Thyroid gland (tissue), 4 donors: ENCODE results near the gene ASXL1.

Experiments used
- POLR2A ChIP-seq, 2 donors: fragments of 450-650 bp; IDR thresholded peaks; one replicate each; pipeline ENCODE4 v1.6.1; 2017; ENCODE audit warnings: antibody characterized with exemption in 2 of 2, mild to moderate bottlenecking in 2 of 2, moderate library complexity in 1 of 2
- TF ChIP-seq, protein P1 (sequence below), 6 experiments: fragments of 200-600 bp in 3 of 6; fragments of 450-650 bp in 3 of 6; sonication (generic) in 3 of 6; IDR thresholded peaks; one replicate each; pipeline ENCODE4 v1.5.1; 2016 to 2019; ENCODE audit warnings: antibody characterized with exemption in 6 of 6, mild to moderate bottlenecking in 2 of 6, inconsistent platforms in 1 of 6, moderate library complexity in 1 of 6

DNA sequence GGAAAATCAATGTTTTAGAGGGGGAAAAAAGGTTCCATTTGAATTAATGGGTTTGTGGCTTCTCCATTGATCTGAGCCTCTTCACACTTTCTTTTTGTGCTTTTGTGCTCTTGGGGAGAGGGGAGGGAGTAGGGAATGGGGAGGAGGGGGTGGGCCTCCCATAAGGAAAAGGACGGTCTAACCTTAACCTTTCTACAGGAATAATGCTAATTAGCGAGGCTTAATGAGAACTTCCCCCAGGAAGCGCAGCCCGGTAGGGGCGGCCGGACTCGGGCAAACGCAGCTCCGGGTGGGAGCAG, 124.0 kb downstream of the ASXL1 start:
- no peak for TF ChIP-seq POLR2A (IDR thresholded peaks at IDR 0.05)
- TF ChIP-seq, protein P1, sequence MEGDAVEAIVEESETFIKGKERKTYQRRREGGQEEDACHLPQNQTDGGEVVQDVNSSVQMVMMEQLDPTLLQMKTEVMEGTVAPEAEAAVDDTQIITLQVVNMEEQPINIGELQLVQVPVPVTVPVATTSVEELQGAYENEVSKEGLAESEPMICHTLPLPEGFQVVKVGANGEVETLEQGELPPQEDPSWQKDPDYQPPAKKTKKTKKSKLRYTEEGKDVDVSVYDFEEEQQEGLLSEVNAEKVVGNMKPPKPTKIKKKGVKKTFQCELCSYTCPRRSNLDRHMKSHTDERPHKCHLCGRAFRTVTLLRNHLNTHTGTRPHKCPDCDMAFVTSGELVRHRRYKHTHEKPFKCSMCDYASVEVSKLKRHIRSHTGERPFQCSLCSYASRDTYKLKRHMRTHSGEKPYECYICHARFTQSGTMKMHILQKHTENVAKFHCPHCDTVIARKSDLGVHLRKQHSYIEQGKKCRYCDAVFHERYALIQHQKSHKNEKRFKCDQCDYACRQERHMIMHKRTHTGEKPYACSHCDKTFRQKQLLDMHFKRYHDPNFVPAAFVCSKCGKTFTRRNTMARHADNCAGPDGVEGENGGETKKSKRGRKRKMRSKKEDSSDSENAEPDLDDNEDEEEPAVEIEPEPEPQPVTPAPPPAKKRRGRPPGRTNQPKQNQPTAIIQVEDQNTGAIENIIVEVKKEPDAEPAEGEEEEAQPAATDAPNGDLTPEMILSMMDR (IDR thresholded peaks at IDR 0.05): no peak
